IPS DF 6.9 (cell line): ENCODE measurements around the gene IGF2BP3.
"Not testable (repeated sequence)": the region's sequence is repeated elsewhere in the genome, so short reads cannot be mapped to it uniquely, and the experiment has no call there.

Experiments
- DNase-seq: peaks from one replicate; pipeline ENCODE4 v3.0.0-alpha.2; 2013; ENCODE audit warnings: low read depth, low spot score
- H3K27ac ChIP-seq: one replicate; pipeline ENCODE4 v1.5.1; 2013; ENCODE audit warnings: low read length, control low read depth
- H3K27me3 ChIP-seq: 2 replicates; pipeline ENCODE4 v1.6.1; 2013; ENCODE audit warnings: mild to moderate bottlenecking, low read length; ENCODE audit not compliant: control insufficient read depth, insufficient read depth
- H3K36me3 ChIP-seq: 2 replicates; pipeline ENCODE4 v1.6.1; 2013; ENCODE audit warnings: low read length; ENCODE audit not compliant: control insufficient read depth, insufficient read depth
- H3K4me1 ChIP-seq: 2 replicates; pipeline ENCODE4 v1.6.1; 2013; ENCODE audit warnings: low read length; ENCODE audit not compliant: control insufficient read depth, insufficient read depth
- H3K4me3 ChIP-seq: 2 replicates; pipeline ENCODE4 v1.5.1; 2013; ENCODE audit warnings: mild to moderate bottlenecking, low read length
- H3K9me3 ChIP-seq: 2 replicates; pipeline ENCODE4 v1.6.1; 2013; ENCODE audit warnings: low read length, inconsistent platforms; ENCODE audit not compliant: control insufficient read depth, insufficient read depth
- WGBS: extraction: QIAGEN DNeasy Blood & Tissue Kit; methylation state at CpG from one replicate; pipeline ENCODE4 v1.1.7; 2013; ENCODE audit warnings: mixed read lengths, missing lambda C conversion rate; ENCODE audit not compliant: insufficient read length, insufficient coverage; 5-methylcytosine and 5-hydroxymethylcytosine counted together

The IGF2BP3 gene

DNA sequence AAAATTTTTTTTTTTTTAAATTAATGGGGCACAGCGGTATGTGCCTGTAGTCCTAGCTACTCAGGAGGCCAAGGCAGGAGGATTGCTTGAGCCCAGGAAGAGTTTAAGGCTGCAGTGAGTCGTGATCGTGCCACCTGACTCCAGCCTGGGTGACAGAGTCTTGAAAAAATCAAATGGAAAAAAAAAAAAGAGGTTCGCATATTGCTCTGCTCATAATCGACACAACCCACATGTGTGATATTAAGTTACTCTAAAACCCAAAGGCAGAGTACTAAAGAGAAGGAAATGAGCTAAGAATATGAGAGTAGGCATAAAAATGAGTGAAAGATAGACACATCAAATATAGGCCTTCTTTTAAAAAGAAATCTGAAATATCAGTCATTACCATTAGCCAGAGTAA is 66.3 kb downstream of the IGF2BP3 start:
- no peak overlapping the region for H3K4me3 ChIP-seq
- WGBS: no CpG with 5 or more reads among the region's 5 CpGs
- no peak overlapping the region for H3K27ac ChIP-seq
- H3K4me1 ChIP-seq: no peaks in the 10 kb centered on the region
- no peak for DNase-seq
- peaks cover 1% of the 10 kb centered on the region; the same call in 1 of the 2 replicates for H3K36me3 ChIP-seq
- H3K27me3 ChIP-seq: no peaks in the 10 kb centered on the region
- no peaks in the 10 kb centered on the region for H3K9me3 ChIP-seq

DNA sequence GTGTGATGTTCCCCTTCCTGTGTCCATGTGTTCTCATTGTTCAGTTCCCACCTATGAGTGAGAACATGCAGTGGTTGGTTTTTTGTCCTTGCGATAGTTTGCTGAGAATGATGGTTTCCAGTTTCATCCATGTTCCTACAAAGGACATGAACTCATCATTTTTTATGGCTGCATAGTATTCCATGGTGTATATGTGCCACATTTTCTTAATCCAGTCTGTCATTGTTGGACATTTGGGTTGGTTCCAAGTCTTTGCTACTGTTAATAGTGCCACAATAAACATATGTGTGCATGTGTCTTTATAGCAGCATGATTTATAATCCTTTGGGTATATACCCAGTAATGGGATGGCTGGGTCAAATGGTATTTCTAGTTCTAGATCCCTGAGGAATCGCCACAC is 72.2 kb downstream of the IGF2BP3 start:
- H3K27ac ChIP-seq, H3K4me3 ChIP-seq, H3K4me1 ChIP-seq, H3K9me3 ChIP-seq, DNase-seq, H3K36me3 ChIP-seq, H3K27me3 ChIP-seq: not testable (repeated sequence)
- no CpG with 5 or more reads among the region's 2 CpGs for WGBS

DNA sequence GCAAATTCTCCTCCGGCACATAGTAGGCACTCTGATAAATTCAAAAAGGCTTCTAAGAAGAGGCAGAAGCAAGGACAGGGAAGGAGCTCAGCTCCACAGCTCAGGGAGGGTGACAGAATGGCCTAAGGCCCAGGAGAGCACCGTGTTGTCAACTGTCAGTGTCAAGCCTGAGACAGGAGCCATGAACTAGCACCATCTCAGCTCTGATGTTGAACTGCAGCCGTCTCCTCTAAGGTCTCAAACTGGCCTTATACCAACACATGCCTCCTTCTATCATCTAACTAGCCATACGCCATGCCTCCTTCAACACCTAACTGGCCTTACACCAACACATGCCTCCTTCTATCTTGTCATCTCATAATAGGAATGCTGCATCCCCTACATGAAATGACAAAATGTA is 73.0 kb downstream of the IGF2BP3 start:
- no peaks in the 10 kb centered on the region for H3K4me1 ChIP-seq
- H3K27me3 ChIP-seq: no peaks in the 10 kb centered on the region
- no peak overlapping the region for H3K27ac ChIP-seq
- no CpG with 5 or more reads among the region's 4 CpGs for WGBS
- DNase-seq: no peak
- no peaks in the 10 kb centered on the region for H3K9me3 ChIP-seq
- no peaks in the 10 kb centered on the region; the same call in 1 of the 2 replicates for H3K36me3 ChIP-seq
- H3K4me3 ChIP-seq: no peak overlapping the region

DNA sequence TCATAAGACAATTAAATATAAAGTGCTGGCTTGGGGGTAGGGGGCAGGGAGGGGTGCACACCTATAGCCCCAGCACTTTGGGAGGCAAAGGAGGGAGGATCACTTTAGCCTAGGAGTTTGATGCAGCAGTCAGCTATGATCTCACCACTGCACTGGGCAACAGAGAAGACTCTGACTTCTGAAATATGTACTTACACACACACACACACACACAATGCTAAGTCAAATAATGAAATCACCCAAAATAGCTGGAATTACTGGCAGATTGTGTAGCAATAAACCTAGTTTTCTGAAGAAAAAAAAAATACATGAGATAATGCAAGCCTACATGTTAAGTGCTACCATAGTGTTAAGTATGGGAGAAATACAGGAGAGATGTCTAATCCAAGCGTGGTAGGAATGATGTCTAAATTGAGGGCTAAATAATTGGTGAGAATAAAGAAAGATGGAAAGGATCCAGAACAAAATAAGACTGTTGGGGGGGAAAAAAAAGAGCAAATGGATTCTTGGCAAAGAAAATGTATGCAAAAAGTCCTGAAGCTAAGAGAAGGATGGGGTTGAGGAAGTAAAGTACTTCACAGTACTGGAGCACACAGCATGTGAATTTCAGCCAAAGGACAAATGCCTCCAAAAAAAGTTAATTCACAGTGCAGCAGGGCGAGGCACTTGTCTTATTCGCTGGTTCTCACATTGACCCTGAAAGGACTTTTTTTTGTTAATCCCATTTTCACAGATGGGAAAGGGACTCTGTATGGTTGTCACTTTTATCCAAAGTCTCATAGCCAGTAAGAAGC is 73.9 kb downstream of the IGF2BP3 start:
- WGBS: no CpG with 5 or more reads among the region's 3 CpGs
- no peaks in the 10 kb centered on the region; the same call in 1 of the 2 replicates for H3K36me3 ChIP-seq

DNA sequence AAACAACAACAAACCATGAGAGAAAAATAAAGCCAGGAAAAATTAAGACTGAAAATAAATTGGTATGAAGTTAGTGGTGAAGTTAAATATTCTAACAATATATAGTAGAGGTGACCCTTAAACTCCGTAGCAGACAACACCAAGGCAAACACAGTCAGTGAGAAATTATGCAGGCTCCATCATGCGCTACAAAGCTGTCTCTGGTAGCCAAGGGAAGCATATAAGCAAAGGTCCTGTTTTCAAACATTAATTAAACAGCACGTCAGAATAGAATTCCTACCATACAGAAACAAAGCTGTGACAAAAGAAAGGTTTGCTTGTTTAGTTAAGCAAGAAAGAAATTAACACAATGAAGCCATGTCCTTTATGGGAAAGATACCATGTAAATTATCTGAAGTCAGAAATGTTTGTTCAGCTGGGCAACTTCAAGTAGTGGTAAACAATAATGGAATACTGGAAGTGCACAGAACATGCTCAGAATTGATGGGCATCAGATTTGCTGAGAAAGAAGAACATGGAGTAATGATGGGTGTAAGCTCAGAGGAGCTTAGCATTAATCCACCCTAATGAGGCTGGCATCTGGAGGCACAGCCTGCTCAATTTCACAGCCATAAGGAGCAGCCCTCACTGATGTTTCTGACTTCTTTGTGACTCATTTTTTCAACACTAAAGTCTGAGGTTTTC is 75.7 kb downstream of the IGF2BP3 start:
- H3K4me3 ChIP-seq: no peak overlapping the region
- no peaks in the 10 kb centered on the region; the same call in 1 of the 2 replicates for H3K36me3 ChIP-seq
- H3K27me3 ChIP-seq: no peaks in the 10 kb centered on the region
- no peak for DNase-seq
- no peaks in the 10 kb centered on the region for H3K4me1 ChIP-seq
- no peak overlapping the region for H3K27ac ChIP-seq
- no peaks in the 10 kb centered on the region for H3K9me3 ChIP-seq
- no CpG with 5 or more reads among the region's 3 CpGs for WGBS

More for the DNA sequence above, 73.9 kb downstream of the IGF2BP3 start:
- Histone ChIP-seq H3K27ac (no peak overlapping the region), H3K9me3 (no peaks in the 10 kb centered on the region), H3K4me3 (no peak overlapping the region), H3K27me3 (no peaks in the 10 kb centered on the region), H3K4me1 (no peaks in the 10 kb centered on the region)
- DNase-seq: no peak

DNA sequence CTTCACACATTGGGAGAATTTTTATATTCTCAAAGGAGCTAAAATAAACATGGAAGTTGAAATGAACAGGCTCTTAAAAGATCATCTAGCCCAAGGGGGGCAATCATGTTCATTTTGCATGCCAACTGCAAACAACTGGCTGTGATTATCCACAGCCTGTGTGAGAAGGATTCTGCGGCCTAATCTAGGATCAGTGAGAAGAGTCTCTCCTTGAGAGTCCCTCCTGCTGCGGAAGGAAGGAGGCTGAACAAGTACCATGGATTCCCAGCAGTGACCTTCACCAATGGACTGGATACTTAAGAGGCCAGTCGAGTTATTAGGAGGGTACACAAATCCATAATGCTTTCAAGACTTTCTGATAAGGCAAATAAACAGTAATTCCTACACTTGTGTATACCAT is 76.7 kb downstream of the IGF2BP3 start:
- Histone ChIP-seq H3K9me3 (no peaks in the 10 kb centered on the region), H3K4me3 (no peak overlapping the region), H3K4me1 (no peaks in the 10 kb centered on the region), H3K27me3 (no peaks in the 10 kb centered on the region), H3K27ac (no peak overlapping the region), H3K36me3 (no peaks in the 10 kb centered on the region; the same call in 1 of the 2 replicates)
- WGBS: no CpG with 5 or more reads among the region's 3 CpGs
- DNase-seq: no peak

DNA sequence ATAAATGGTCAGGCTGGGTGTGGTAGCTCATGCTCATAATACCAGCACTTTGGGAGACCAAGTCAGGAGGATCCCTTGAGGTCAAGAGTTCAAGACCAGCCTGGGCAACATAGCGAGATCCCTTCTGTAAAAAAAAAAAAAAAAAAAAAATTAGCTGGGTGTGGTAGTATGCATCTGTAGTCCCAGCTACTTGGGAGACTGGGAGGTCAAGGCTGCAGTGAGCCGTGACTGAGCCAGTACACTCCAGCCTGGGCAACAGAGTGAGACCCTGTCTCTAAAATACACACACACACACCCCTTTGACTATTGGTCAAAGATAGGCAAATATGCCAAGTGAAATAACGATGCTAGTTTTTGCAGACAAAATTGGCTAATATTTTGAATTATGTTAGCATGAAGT is 80.6 kb downstream of the IGF2BP3 start:
- no peak overlapping the region for H3K4me3 ChIP-seq
- no peak overlapping the region for H3K27ac ChIP-seq
- no peaks in the 10 kb centered on the region for H3K27me3 ChIP-seq
- no CpG with 5 or more reads among the region's 3 CpGs for WGBS
- no peaks in the 10 kb centered on the region for H3K9me3 ChIP-seq
- H3K36me3 ChIP-seq: no peaks in the 10 kb centered on the region; the same call in 1 of the 2 replicates
- H3K4me1 ChIP-seq: no peaks in the 10 kb centered on the region
- no peak for DNase-seq

DNA sequence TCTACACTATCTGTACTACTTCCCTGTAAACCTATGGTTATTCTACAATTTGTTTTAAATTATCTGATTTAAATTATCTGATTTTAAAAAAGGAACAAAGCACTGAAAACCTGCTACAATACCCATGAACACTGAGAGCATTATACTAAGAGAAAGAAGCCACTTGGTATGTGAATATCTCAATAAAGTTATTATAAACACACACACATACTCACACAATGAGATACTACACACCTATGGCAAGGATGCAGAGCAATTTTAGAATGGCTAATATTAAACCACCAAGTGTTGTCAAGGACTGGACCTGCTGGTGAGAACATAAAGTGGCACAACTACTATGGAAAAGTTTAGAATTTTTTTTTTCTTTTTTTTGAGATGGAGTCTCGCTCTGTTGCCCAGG is 82.7 kb downstream of the IGF2BP3 start:
- Histone ChIP-seq H3K27ac (no peak overlapping the region), H3K27me3 (no peaks in the 10 kb centered on the region), H3K9me3 (no peaks in the 10 kb centered on the region), H3K36me3 (no peaks in the 10 kb centered on the region; the same call in 1 of the 2 replicates), H3K4me1 (no peaks in the 10 kb centered on the region), H3K4me3 (no peak overlapping the region)
- WGBS: no CpG with 5 or more reads among the region's 1 CpG
- DNase-seq: no peak

DNA sequence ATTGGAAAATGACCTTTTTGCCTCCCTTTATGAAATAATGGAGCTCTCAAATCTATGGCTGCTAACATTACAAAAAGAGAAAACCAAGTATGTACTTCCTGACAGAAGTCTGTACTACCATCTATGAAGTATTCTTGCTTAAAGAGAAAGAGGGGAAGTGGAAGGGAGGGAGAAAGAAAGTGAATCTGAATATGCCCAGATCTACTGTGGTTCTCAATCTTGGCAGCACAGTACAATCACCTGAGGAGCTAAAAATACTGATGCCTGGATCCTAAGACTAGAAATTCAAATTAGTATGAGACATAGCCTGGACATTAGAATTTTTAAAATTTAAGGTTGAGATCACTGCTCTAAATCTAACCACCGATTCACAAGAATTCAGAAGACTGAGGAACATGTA is 85.2 kb downstream of the IGF2BP3 start:
- WGBS: no CpG with 5 or more reads among the region's 1 CpG
- H3K4me3 ChIP-seq: no peak overlapping the region
- DNase-seq: no peak
- no peaks in the 10 kb centered on the region for H3K4me1 ChIP-seq
- no peaks in the 10 kb centered on the region for H3K27me3 ChIP-seq
- no peaks in the 10 kb centered on the region; the same call in 1 of the 2 replicates for H3K36me3 ChIP-seq
- H3K27ac ChIP-seq: no peak overlapping the region
- no peaks in the 10 kb centered on the region for H3K9me3 ChIP-seq

DNA sequence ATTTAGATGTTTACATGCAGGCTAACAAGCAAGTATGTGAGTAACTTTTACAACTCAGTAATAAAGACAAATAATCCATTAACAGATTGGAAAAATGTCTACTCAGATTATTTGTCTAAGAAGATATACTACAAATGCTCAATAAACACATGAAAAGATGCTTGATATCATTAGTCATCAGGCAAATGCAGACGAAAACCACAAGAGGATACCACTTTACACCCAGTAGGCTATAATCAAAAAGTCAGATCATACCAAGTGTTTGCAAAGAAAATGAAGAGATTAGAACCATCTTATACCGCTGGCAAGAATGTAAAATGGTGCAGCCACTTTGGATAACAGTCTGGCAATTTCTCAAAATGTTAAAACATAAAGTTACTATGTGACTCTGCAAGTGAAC is 87.1 kb downstream of the IGF2BP3 start:
- DNase-seq: no peak
- no CpG with 5 or more reads among the region's 2 CpGs for WGBS
- no peaks in the 10 kb centered on the region; the same call in 1 of the 2 replicates for H3K36me3 ChIP-seq

More for the DNA sequence above, 87.1 kb downstream of the IGF2BP3 start:
- Histone ChIP-seq H3K27me3 (no peaks in the 10 kb centered on the region), H3K27ac (no peak overlapping the region), H3K4me1 (no peaks in the 10 kb centered on the region), H3K9me3 (no peaks in the 10 kb centered on the region), H3K4me3 (no peak overlapping the region)
